NCI-H226 (cell line): Measurements from ENCODE around the gene LSAMP.
A peak's percentile ranks its signal among the peaks of the same experiment; 100 is the strongest.
"Not testable (repeated sequence)": the region's sequence is repeated elsewhere in the genome, so short reads cannot be mapped to it uniquely, and the experiment has no call there.

Experiments
- DNase-seq: peaks from one replicate; pipeline ENCODE4 v3.0.0-alpha.2; 2015

LSAMP gene

DNA sequence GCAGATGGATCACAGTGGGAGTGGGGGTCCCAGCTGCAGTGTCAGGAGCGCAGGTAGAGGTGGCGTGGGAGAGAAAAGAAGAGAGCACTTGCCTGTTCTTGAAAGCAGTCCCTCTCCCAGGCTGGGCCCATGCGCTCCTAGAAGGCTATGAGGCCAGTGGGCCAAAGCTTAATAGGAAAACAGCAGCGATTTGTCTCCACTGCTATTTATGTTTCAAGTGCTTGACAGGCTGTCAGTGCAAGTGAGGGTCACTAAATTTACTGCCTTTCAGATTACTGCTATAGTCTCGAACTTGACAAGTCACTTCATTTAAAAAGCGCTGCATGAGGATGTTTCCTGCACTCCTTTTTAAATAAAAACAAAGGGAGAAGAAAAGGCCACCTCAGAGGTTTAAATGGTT, 582.4 kb downstream of the LSAMP start:
- DNase-seq = no peak

GRCh38 chr3:115862099-115862498, 583.2 kb downstream of the LSAMP start:
- DNase-seq = no peak

DNA sequence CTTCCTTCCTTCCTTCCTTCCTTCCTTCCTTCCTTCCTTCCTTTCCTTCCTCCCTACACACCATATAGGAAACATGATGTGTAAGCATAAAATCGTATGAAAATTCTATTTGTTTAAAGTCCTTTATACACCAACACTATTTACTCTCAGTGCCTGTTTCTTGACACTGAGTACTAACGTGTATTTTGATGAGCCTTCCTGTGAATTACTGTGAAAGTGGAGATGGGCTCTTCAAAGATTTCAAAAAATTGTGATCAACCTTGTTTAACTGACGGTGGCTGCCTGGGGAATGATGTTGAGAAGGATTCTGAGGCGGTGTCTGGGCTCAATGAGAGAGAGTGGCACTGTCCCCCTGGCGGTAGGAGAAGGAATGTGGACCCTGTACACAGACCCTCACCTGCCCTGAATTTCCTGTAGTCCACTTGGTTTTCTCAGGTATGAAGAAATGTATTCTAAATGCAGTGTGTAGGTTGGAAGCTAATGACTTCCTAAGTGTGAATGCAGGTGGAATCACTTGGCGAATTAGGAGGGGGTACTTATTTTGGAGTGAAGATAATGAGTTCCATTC, 584.0 kb downstream of the LSAMP start:
- DNase-seq = no peak

- DNase-seq = no peak
Measured at GRCh38 chr3:115860766-115861165, 584.5 kb downstream of the LSAMP start.

- DNase-seq = no peak
Measured at GRCh38 chr3:115859002-115859807, 586.1 kb downstream of the LSAMP start.

- DNase-seq = no peak
Measured at GRCh38 chr3:115857518-115858136, 587.7 kb downstream of the LSAMP start.

GRCh38 chr3:115855911-115856310, 589.4 kb downstream of the LSAMP start:
- peak; percentile 7 for DNase-seq

DNA sequence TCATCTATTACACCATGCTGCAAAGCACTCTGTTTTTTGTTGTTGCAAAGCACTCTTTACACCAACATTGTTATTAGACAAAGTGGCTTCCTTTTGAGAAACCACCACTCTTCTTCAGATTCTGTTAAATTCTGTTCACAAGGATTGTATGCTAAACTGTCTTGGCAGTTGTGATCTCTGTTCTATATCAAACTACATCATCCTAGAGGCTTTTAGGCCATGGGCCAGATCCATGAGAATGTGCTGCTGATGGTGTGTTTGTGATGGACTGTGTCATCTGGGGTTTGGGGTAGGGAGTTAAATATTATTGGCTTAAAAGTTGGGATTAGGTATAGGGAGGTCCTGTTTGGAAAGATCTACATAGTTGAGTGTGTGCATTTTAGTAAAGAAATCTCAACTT, 592.2 kb downstream of the LSAMP start:
- DNase-seq = no peak

- DNase-seq = no peak
Measured at GRCh38 chr3:115852278-115852677, 593.0 kb downstream of the LSAMP start.

GRCh38 chr3:115851571-115851970, 593.7 kb downstream of the LSAMP start:
- no peak for DNase-seq

GRCh38 chr3:115848641-115849040, 596.6 kb downstream of the LSAMP start:
- no peak for DNase-seq

DNA sequence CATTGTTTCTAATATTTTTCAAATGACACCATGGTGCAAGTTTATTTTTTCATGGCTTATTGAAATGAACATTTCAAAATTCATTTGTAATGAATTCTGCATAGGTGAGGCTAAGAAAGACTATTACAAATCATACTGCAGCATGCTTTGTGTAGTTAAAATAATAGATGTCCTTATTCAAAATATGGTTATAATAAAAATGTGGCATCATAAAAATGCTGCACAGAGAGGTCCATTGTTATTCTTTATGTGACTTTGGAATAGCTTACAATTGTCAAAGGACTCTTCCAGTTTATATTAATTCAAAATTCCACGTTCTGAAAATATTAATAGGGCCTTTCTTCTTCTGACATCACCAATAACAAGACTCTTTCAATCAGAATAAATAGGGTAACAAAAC, 599.3 kb downstream of the LSAMP start:
- DNase-seq = no peak

DNA sequence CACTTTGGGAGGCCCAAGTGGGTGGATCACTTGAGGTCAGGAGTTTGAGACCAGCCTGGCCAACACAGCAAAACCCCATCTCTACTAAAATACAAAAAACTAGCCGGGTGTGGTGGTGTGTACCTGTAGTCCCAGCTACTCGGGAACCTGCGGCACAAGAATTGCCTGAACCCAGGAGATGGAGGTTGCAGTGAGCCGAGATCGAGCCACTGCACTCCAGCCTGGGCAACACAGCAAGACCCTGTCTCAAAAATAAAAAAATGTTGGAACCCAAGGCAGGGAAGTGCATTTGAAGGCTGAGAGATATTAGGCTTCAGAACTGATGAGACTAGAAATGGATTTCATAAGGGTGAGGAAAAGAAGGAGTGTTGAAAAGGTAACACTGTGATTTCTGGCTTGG, 600.6 kb downstream of the LSAMP start:
- not testable (repeated sequence) for DNase-seq

DNA sequence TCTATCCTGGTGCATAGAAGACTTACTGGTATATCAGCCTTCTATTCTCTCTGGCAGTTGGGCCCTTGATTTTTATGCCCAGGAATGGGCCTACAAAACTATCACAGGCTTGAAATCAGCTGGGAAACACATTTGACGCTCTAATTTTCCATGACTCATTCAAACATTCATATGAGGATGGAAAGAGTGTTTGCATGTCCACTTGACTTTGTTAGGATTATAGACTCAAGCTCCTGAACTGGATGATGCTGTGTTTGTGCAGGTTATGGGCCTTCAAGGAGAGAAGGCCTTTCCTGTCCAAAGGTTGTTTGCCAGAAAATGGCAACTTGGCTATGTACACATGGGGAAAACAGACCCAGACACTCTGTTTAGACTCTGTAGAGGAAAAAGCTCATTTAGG, 602.1 kb downstream of the LSAMP start:
- DNase-seq = no peak

GRCh38 chr3:115839246-115839645, 606.0 kb downstream of the LSAMP start:
- no peak for DNase-seq

DNA sequence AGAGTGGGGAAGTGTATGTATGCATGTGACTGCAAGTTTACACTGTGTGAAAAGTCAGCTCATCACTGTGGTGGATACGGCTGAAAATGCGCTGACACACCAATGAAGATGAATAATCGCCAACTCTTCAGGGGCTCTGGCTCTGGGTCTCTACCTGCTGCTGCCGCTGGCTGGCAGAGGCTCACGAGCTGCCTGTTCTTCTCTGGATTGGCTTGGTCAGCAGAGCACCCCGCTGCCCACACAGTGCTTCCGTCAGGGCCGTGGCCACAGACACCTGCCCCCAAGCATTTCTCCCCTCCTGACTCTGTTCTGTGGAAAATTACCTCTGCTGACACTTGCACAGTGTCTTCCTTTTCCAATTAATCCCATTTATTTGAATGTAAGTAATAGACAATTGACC, 606.5 kb downstream of the LSAMP start:
- no peak for DNase-seq

DNA sequence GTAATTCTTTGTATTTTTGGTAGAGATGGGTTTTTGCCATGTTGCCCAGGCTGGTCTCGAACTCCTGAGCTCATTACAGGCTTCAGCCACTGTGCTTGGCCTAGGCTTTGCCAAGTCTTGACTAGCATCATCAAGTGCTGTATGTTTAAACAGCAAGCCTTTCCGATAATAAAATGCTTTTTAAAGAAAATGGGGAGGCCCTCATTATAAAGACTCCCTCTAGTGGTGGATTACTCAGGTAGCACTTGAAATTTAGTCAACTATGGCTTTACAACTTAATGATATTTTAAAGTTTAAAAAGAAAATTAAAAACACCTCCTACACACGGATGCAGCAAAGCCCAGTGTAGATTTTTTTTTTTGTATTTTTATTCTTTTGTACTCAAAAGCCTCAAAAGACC, 608.3 kb downstream of the LSAMP start:
- DNase-seq = no peak

DNA sequence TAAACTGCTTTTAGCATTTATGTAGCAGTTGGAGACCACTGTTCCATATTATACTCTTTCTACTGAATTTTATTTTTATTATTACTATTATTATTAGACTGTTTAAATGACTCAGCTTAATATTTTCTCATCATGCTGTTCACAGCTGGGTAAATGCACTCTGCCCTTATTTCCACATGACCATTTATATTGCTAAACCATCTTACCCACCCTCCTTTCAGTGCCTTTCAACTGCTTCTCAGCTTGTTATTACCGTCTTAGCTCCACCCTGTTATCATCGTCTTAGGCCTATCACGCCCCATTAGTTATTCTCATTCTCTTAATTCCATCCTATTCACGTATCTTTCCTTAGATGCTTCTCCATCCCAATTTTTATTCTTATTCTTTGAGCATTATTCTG, 609.3 kb downstream of the LSAMP start:
- no peak for DNase-seq

DNA sequence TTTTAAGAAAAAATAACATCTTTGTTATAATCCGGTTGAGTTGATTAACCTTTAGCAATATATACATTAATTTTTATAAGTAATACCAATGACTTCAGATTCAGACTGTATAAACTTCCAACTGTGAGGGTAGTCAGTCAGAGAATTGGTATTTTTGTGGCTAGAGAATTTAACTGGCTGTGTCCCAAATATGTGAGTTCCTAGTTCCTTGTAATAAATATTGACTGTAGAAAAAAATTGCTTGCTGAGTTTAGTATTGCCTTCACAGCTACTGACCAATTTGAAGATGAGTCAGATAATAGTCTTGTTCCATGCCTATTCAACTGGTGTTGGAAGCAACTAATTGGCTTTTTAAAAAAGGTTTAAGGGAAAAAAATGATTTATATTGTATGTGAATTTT, 611.2 kb downstream of the LSAMP start:
- peak; percentile 75 for DNase-seq

DNA sequence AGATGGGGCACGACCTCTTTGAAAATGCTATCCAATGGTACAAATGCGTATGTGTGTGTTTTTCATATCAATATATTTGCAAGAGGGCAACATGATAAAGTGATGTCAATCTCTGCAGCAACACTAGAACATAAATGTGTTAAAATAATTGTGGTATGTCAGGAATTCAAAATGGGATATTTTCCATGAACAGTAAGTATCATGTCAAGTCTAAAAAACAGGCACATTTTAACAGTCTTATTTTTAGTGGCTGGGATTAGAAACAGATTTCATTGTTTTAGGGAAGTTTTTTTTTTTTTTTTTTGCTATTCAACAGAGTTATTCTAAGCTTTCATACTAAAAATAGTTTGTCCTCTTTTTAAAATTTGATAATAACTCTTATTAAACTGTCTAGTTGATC, 612.2 kb downstream of the LSAMP start:
- DNase-seq = no peak

DNA sequence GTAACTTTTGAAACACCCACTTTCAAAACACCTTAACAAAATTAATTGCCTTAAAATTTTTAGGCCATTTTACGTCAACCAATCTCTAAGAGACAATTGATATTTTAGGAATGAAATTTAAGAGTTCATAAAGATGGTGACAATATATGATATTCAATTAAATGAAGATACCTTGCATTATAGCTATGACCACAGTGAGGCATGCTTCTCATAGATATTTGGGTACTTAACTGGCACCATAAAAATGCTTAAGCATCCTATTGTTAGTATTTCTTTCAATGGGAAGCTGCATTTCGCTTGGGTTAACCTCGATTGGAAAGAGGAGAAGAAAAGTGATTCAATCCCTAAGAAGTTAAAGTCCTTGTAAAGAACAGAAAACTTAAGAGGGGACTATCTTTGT, 613.0 kb downstream of the LSAMP start:
- DNase-seq = no peak

DNA sequence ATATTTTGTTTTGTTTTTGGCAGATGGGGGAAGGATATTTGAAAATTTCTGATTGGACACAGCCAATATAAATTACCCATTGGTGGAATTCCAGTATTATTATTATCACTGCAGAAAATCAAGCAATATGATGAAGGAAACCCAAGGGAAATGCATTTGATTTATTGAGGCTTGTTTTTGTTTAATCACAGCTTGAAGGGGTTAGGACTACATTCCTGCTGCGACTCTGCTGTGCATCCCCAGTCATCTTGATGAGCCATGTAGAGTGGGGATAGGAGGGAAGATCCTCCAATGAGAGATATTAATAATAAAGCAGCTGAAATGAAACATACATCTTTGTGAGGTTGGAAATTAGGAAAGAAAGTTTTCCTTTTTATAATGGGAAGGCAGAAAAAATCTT, 613.4 kb downstream of the LSAMP start:
- DNase-seq = no peak

GRCh38 chr3:115830764-115831395, 614.4 kb downstream of the LSAMP start:
- no peak for DNase-seq

DNA sequence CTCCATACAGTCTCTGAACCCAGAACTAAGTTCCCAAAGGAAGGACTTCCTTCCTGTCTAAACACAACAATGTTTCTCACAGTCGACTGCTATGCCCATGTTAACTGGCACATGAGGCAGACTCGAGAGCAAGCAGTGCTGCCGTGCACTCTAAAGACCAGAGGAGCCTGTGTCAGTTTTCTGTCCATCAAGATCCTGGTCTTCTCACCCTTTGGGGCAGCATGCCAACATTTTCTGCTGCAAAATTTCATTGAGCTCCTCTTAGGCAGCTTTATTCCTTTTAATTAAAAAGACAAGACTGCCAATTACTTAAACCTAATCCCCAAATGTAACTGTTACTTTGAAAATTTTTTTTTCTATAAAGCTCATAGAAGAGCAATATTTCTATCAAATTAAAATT, 616.9 kb downstream of the LSAMP start:
- DNase-seq = no peak
